Hepatocyte (in vitro differentiated cells): ENCODE measurements around the gene POU2AF3. TPM values are rescaled to one million over a fixed set of nuclear protein-coding genes. Genes with fewer than 3 reads are reported as not detected.
A peak's percentile ranks its signal among the peaks of the same experiment; 100 is the strongest.

Source experiments
- DNase-seq: peaks from one replicate; pipeline ENCODE4 v3.0.0-alpha.2; 2016; ENCODE audit warnings: low spot score
- H2AFZ ChIP-seq: fragments of 200-600 bp; sonication (generic); 2 replicates; pipeline ENCODE4 v1.6.0; 2016; ENCODE audit warnings: antibody characterized with exemption, mild to moderate bottlenecking
- H3K27ac ChIP-seq: fragments of 200-600 bp; sonication (generic); 2 replicates; pipeline ENCODE4 v1.5.1; 2016; ENCODE audit warnings: mild to moderate bottlenecking
- H3K27me3 ChIP-seq: fragments of 200-600 bp; sonication (generic); 2 replicates; pipeline ENCODE4 v1.6.1; 2016
- H3K36me3 ChIP-seq: fragments of 200-600 bp; sonication (generic); replicated peaks from 2 replicates; pipeline ENCODE4 v1.5.1; 2016; ENCODE audit warnings: low read depth; ENCODE audit not compliant: insufficient read depth
- H3K4me1 ChIP-seq: fragments of 200-600 bp; sonication (generic); 2 replicates; pipeline ENCODE4 v1.5.1; 2016; ENCODE audit warnings: mild to moderate bottlenecking, moderate library complexity; ENCODE audit not compliant: insufficient read depth
- H3K4me2 ChIP-seq: fragments of 200-600 bp; sonication (generic); 2 replicates; pipeline ENCODE4 v1.6.0; 2016
- H3K4me3 ChIP-seq: fragments of 200-600 bp; sonication (generic); 2 replicates; pipeline ENCODE4 v1.5.1; 2016; ENCODE audit warnings: mild to moderate bottlenecking
- H3K79me2 ChIP-seq: fragments of 200-600 bp; sonication (generic); 2 replicates; pipeline ENCODE4 v1.6.0; 2017; ENCODE audit warnings: mild to moderate bottlenecking
- H3K9me2 ChIP-seq: fragments of 200-600 bp; sonication (generic); replicated peaks from 2 replicates; pipeline ENCODE4 v1.6.0; 2017; ENCODE audit warnings: mild to moderate bottlenecking; ENCODE audit not compliant: insufficient read depth
- H3K9me3 ChIP-seq: fragments of 200-600 bp; sonication (generic); 2 replicates; pipeline ENCODE4 v1.5.1; 2016; ENCODE audit warnings: low read depth, mild to moderate bottlenecking
- H4K20me1 ChIP-seq: fragments of 200-600 bp; sonication (generic); 2 replicates; pipeline ENCODE4 v1.6.0; 2016; ENCODE audit warnings: mild to moderate bottlenecking; ENCODE audit not compliant: insufficient read depth, poor library complexity, severe bottlenecking
- CTCF ChIP-seq: fragments of 200-600 bp; sonication (generic); IDR thresholded peaks from 2 replicates; pipeline ENCODE4 v1.5.1; 2016; ENCODE audit warnings: antibody characterized with exemption, mild to moderate bottlenecking; ENCODE audit not compliant: poor library complexity
- EZH2 ChIP-seq: fragments of 200-600 bp; sonication (generic); IDR thresholded peaks from 2 replicates; pipeline ENCODE4 v1.6.1; 2016; ENCODE audit warnings: antibody characterized with exemption, mild to moderate bottlenecking, borderline replicate concordance
- EZH2phosphoT487 ChIP-seq: fragments of 200-600 bp; sonication (generic); IDR thresholded peaks from one replicate; pipeline ENCODE4 v1.6.1; 2018; ENCODE audit warnings: antibody characterized with exemption, mild to moderate bottlenecking, low read depth, moderate library complexity; ENCODE audit not compliant: unreplicated experiment, severe bottlenecking
- WGBS: methylation state at CpG from one replicate; pipeline ENCODE4 v1.1.6; 2016; ENCODE audit warnings: low lambda C conversion rate; ENCODE audit errors: missing lambda C conversion rate; 5-methylcytosine and 5-hydroxymethylcytosine counted together
- polyA plus RNA-seq: library from polyadenylated mRNA; unstranded; fragments of >200 nt; fragmentation: Nextera tagmentation; extraction: Ambion mirVana; gene quantifications from 2 replicates; pipeline ENCODE4 v1.2.1, GENCODE V29; 2016
- total RNA-seq: library from RNA; depleted of rRNA; stranded (reverse); fragments of >200 nt; gene quantifications from 2 replicates; pipeline ENCODE4 v1.2.3, GENCODE V29; 2014

The POU2AF3 gene
- total and polyA plus RNA-seq, 2 experiments from 2014 or later = 2.5 to 3.0 TPM

GRCh38 chr11:111353776-111354600 lies 55.6 kb downstream of the POU2AF3 start:
- H3K27me3 ChIP-seq = no peaks in the 10 kb centered on the region
- WGBS = 94% methylated on average over 16 of the region's 16 CpGs
- no peak overlapping the region for H3K4me3 ChIP-seq
- no peaks in the 10 kb centered on the region for H4K20me1 ChIP-seq
- peaks cover 42% of the 10 kb centered on the region for H3K4me1 ChIP-seq
- no peaks in the 10 kb centered on the region for H3K9me2 ChIP-seq
- H3K27ac ChIP-seq = peak overlapping the region; percentile 63
- no peak overlapping the region for H2AFZ ChIP-seq
- no peaks in the 10 kb centered on the region for H3K36me3 ChIP-seq
- H3K4me2 ChIP-seq = no peak overlapping the region
- no peak for DNase-seq
- no peak for TF ChIP-seq EZH2
- no peak for TF ChIP-seq CTCF
- TF ChIP-seq EZH2phosphoT487 = no peak
- no peaks in the 10 kb centered on the region for H3K79me2 ChIP-seq
- no peaks in the 10 kb centered on the region for H3K9me3 ChIP-seq

- Histone ChIP-seq H3K27ac (no peak overlapping the region), H3K4me1 (peaks cover 46% of the 10 kb centered on the region), H3K9me2 (no peaks in the 10 kb centered on the region), H3K79me2 (no peaks in the 10 kb centered on the region), H3K36me3 (no peaks in the 10 kb centered on the region), H3K4me2 (no peak overlapping the region), H4K20me1 (no peaks in the 10 kb centered on the region), H2AFZ (no peak overlapping the region), H3K4me3 (no peak overlapping the region), H3K9me3 (no peaks in the 10 kb centered on the region), H3K27me3 (no peaks in the 10 kb centered on the region)
- WGBS = 96% methylated on average over 2 of the region's 2 CpGs
- no peak for DNase-seq
- no peak for TF ChIP-seq EZH2
- TF ChIP-seq EZH2phosphoT487 = no peak
- TF ChIP-seq CTCF = no peak
Measured at GRCh38 chr11:111354601-111354891, 56.2 kb downstream of the POU2AF3 start.

- Histone ChIP-seq H3K79me2 (no peaks in the 10 kb centered on the region), H3K9me2 (no peaks in the 10 kb centered on the region), H3K36me3 (no peaks in the 10 kb centered on the region), H3K9me3 (no peaks in the 10 kb centered on the region), H3K27me3 (no peaks in the 10 kb centered on the region), H2AFZ (no peak overlapping the region), H3K4me1 (peaks cover 51% of the 10 kb centered on the region), H4K20me1 (no peaks in the 10 kb centered on the region), H3K4me3 (no peak overlapping the region), H3K27ac (peak overlapping the region; percentile 4), H3K4me2 (no peak overlapping the region)
- DNase-seq = no peak
- TF ChIP-seq CTCF = no peak
- no peak for TF ChIP-seq EZH2
- TF ChIP-seq EZH2phosphoT487 = no peak
- 84% methylated on average over 5 of the region's 5 CpGs for WGBS
Measured at GRCh38 chr11:111355101-111355500, 56.8 kb downstream of the POU2AF3 start.
